HepG2 (cell line): ENCODE results near the gene FAM234B. TPM values are rescaled to one million over a fixed set of nuclear protein-coding genes. Genes with fewer than 3 reads are reported as not detected.

ENCODE experiments used
- ATAC-seq: fragments of 200-7000 bp; cut with Tn5 transposase; 3 replicates; pipeline ENCODE4 v1.9.1; 2020; ENCODE audit warnings: mild to moderate bottlenecking, moderate library complexity
- BruUV-seq: library from RNA; stranded (reverse); fragments of 400-500 nt; replicated peaks from 2 replicates; lab custom pipeline; 2021; lab: Mats Ljungman, UMichigan
- CTCF ChIA-PET: fragments of 300-600 bp; formaldehyde crosslinking; extraction: SDS; loops from one replicate; lab custom pipeline; 2021; ENCODE audit warnings: low total read pairs, inconsistent platforms, low intra/inter-chr PET ratio; lab: Yijun Ruan, JAX
- POLR2A ChIA-PET: fragments of 350-600 bp; sonication (Branson Sonifier 250); formaldehyde crosslinking; loops from one replicate; lab custom pipeline; 2020; ENCODE audit warnings: antibody characterized with exemption, inconsistent platforms; lab: Yijun Ruan, JAX
- DNase-seq: peaks from one replicate; pipeline ENCODE4 v3.0.0-alpha.2; 2015; ENCODE audit warnings: low spot score
- FAIRE-seq: peaks from 3 replicates; lab custom pipeline; 2011; peaks lifted over from hg19 to GRCh38; lab: Jason Lieb, UNC
- H2AFZ ChIP-seq: one replicate; pipeline ENCODE4 v1.6.1; 2011; ENCODE audit warnings: low read length, inconsistent platforms
- H3K27ac ChIP-seq: fragments of 300-600 bp; 3 replicates; pipeline ENCODE4 v1.8.0; 2011; ENCODE audit warnings: mixed run types, mild to moderate bottlenecking, mixed read lengths, low read length, inconsistent platforms; ENCODE audit not compliant: insufficient read depth; ENCODE audit errors: extremely low read length
- H3K27me3 ChIP-seq, 2 experiments: fragments of 200-600 bp in 1 of 2; 2 replicates in 1 of 2; 3 replicates in 1 of 2; pipeline versions ENCODE4 v1.6.0 to v1.8.0; 2011; ENCODE audit warnings: low read length in 2 of 2, mild to moderate bottlenecking in 2 of 2, moderate library complexity in 2 of 2, inconsistent platforms in 1 of 2; ENCODE audit not compliant: insufficient read depth in 2 of 2, control insufficient read depth in 1 of 2
- H3K36me3 ChIP-seq, 2 experiments: fragments of 200-600 bp in 1 of 2; replicated peaks in 1 of 2; 2 replicates in 1 of 2; 3 replicates in 1 of 2; pipeline versions ENCODE4 v1.5.1 to v1.8.0; 2011; ENCODE audit warnings: low read length in 2 of 2, inconsistent platforms in 1 of 2; ENCODE audit not compliant: insufficient read depth in 2 of 2, control insufficient read depth in 1 of 2
- H3K4me1 ChIP-seq: 2 replicates; pipeline ENCODE4 v1.5.1; 2012; ENCODE audit warnings: low read length, inconsistent platforms; ENCODE audit not compliant: insufficient read depth
- H3K4me2 ChIP-seq: 2 replicates; pipeline ENCODE4 v1.6.0; 2011; ENCODE audit warnings: low read depth, low read length, inconsistent platforms
- H3K4me3 ChIP-seq, 3 experiments: fragments of 200-600 bp in 1 of 3; sonication (generic), shearing (Covaris generic) in 1 of 3; replicated peaks in 1 of 3; 2 replicates each; pipeline ENCODE4 v1.5.1; 2011 to 2016; ENCODE audit warnings: low read length in 3 of 3, inconsistent platforms in 2 of 3, low read depth in 2 of 3, mild to moderate bottlenecking in 2 of 3, control low read depth in 1 of 3, mixed read lengths in 1 of 3; ENCODE audit not compliant: insufficient read depth in 1 of 3
- H3K79me2 ChIP-seq: one replicate; pipeline ENCODE4 v1.6.1; 2011; ENCODE audit warnings: low read length, inconsistent platforms; ENCODE audit not compliant: insufficient read depth
- H3K9ac ChIP-seq: 2 replicates; pipeline ENCODE4 v1.6.0; 2011; ENCODE audit warnings: mild to moderate bottlenecking, low read depth, low read length, inconsistent platforms; ENCODE audit not compliant: insufficient read depth
- H3K9me3 ChIP-seq: 2 replicates; pipeline ENCODE4 v1.5.1; 2012; ENCODE audit warnings: mild to moderate bottlenecking, low read length
- H4K20me1 ChIP-seq: 2 replicates; pipeline ENCODE4 v1.6.0; 2011; ENCODE audit warnings: inconsistent platforms, mild to moderate bottlenecking, low read length, moderate library complexity; ENCODE audit not compliant: insufficient read depth
- DZIP1 ChIP-seq: sonication (generic); formaldehyde crosslinking; IDR thresholded peaks from 2 replicates; pipeline ENCODE4 v1.5.0; 2020; ENCODE audit warnings: mild to moderate bottlenecking, missing genetic modification reagents
- HOXD1 ChIP-seq: sonication (generic); formaldehyde crosslinking; IDR thresholded peaks from 2 replicates; pipeline ENCODE4 v1.5.0; 2020; ENCODE audit warnings: missing genetic modification reagents
- KAT2B ChIP-seq: fragments of 150-350 bp; IDR thresholded peaks from 2 replicates; pipeline ENCODE4 v1.6.1; 2014; ENCODE audit warnings: low read depth, low read length, borderline replicate concordance
- LBX2 ChIP-seq: sonication (generic); formaldehyde crosslinking; IDR thresholded peaks from 2 replicates; pipeline ENCODE4 v1.5.0; 2020; ENCODE audit warnings: missing genetic modification reagents, mild to moderate bottlenecking, borderline replicate concordance
- STAG1 ChIP-seq: sonication (generic); formaldehyde crosslinking; IDR thresholded peaks from 2 replicates; pipeline ENCODE4 v1.4.0; 2020; ENCODE audit warnings: missing genetic modification reagents
- TFAP4 ChIP-seq: sonication (generic); IDR thresholded peaks from 2 replicates; pipeline ENCODE4 v1.6.1; 2016; ENCODE audit warnings: low read depth, borderline replicate concordance
- ZMYM3 ChIP-seq: sonication (generic); formaldehyde crosslinking; IDR thresholded peaks from 2 replicates; pipeline ENCODE4 v1.5.1; 2020; ENCODE audit warnings: mild to moderate bottlenecking, missing genetic modification reagents
- ZNF329 ChIP-seq: sonication (generic); formaldehyde crosslinking; IDR thresholded peaks from 2 replicates; pipeline ENCODE4 v1.9.0; 2021; ENCODE audit warnings: low read depth, mild to moderate bottlenecking, missing genetic modification reagents
- ZNF75D ChIP-seq: sonication (generic); formaldehyde crosslinking; IDR thresholded peaks from 2 replicates; pipeline ENCODE4 v1.8.1; 2023; ENCODE audit warnings: missing genetic modification reagents, mild to moderate bottlenecking, borderline replicate concordance
- WGBS: methylation state at CpG from one replicate; pipeline ENCODE4 v1.1.6; 2017; ENCODE audit warnings: low lambda C conversion rate; 5-methylcytosine and 5-hydroxymethylcytosine counted together
- in situ Hi-C: cut with HindIII; loops from 2 replicates; pipeline ENCODE4 v1.10.0; 2017; ENCODE audit warnings: low pct_unique_long_range_greater_than_20kb; ENCODE audit not compliant: extremely low pct_ligation_motif_present
- intact Hi-C: fragments of 100-400 bp; cut with micrococcal nuclease; formaldehyde crosslinking; loops from one replicate; pipeline ENCODE4 v1.10.0; 2022; ENCODE audit not compliant: unreplicated experiment
- polyA plus RNA-seq, 8 experiments: library from polyadenylated mRNA; depleted of rRNA in 3 of 8; stranded (reverse) in 7 of 8; unstranded in 1 of 8; fragments of >200 nt; fragmentation: Illumina TruSeq in 4 of 8; extraction: Trizol in 4 of 8; gene quantifications; 2 replicates each; pipeline versions ENCODE4 v1.2.1 to v1.2.3, GENCODE V29; 2011 to 2016; ENCODE audit warnings: low read depth in 4 of 8, missing spikeins in 1 of 8, mixed read lengths in 1 of 8; ENCODE audit not compliant: insufficient read depth in 1 of 8
- total RNA-seq, 5 experiments: library from RNA; depleted of rRNA; stranded (reverse); fragments of >200 nt; fragmentation: Illumina TruSeq; extraction: Trizol; gene quantifications; 2 replicates each; pipeline ENCODE4 v1.2.3, GENCODE V29; 2016; ENCODE audit warnings: low read depth in 1 of 5

The FAM234B gene
- total and polyA plus RNA-seq, 2 of the 13 experiments (the other 11 are each of a cell fraction or from before 2014, with no cell fraction given) = 7.8 to 13.8 TPM

- DNase-seq (no peak), ATAC-seq (no peak), FAIRE-seq (no peak)
- TF ChIP-seq TFAP4 = no peak
- no peak for TF ChIP-seq KAT2B
- no peak for TF ChIP-seq DZIP1 (CRISPR knock-in tag)
- no peak for TF ChIP-seq STAG1 (CRISPR knock-in tag)
- no peak for TF ChIP-seq ZNF329
- no peak for TF ChIP-seq ZMYM3
- no peak for TF ChIP-seq ZNF75D
- no peak for TF ChIP-seq HOXD1
- TF ChIP-seq LBX2 = no peak
- H3K4me3 ChIP-seq = no peak overlapping the region
- no peak overlapping the region for H3K9ac ChIP-seq
- 35% methylated on average over 8 of the region's 8 CpGs for WGBS
- no peaks in the 10 kb centered on the region for H3K36me3 ChIP-seq
- no peaks in the 10 kb centered on the region for H3K9me3 ChIP-seq
- no peaks in the 10 kb centered on the region; the same call in 1 of the 2 replicates for H4K20me1 ChIP-seq
- H3K4me1 ChIP-seq = no peaks in the 10 kb centered on the region
- CTCF ChIA-PET = no interaction called here
- no peak overlapping the region for H3K27ac ChIP-seq
- no peak overlapping the region for H3K4me2 ChIP-seq
- no peaks in the 10 kb centered on the region for H3K79me2 ChIP-seq
- H3K27me3 ChIP-seq = peaks cover 2 to 22% of the 10 kb centered on the region in 2 experiments; a peak in 2 of 5 replicates
- in situ Hi-C loops = no loop called here
- no peak overlapping the region for H2AFZ ChIP-seq
- intact Hi-C loops = no loop called here
- POLR2A ChIA-PET = no interaction called here
- BruUV-seq = no TSS peak
Observed at GRCh38 chr12:13128291-13128965, 84.2 kb downstream of the FAM234B start.
